GM18507 (cell line): ENCODE results near the gene NOXA1.

Source experiments
- DNase-seq: peaks from one replicate; pipeline ENCODE4 v3.0.0; 2011; ENCODE audit warnings: low read depth; ENCODE audit not compliant: insufficient read length; ENCODE audit errors: extremely low spot score
- FAIRE-seq: peaks from 2 replicates; lab custom pipeline; 2011; peaks lifted over from hg19 to GRCh38; lab: Jason Lieb, UNC

Gene NOXA1

DNA sequence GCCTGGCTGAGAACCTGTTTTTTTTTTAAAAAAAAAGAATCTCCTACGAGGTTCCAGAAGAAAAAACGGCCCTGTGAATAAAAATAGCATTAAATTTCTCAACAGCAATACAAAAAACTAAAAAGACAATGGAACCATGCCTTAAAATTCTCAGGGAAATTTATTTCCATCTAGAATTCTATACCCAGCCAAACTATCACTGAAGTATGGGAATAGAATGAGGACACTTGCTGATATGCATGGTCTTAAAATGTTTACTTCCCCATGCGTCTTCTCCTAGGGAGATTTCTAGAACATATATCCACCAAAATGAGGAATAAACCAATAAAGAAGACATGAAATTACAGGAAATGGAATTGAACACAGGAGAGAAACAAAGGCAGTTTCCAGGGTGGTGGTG is 52.5 kb downstream of the NOXA1 start:
- DNase-seq (no peak), FAIRE-seq (no peak)

DNA sequence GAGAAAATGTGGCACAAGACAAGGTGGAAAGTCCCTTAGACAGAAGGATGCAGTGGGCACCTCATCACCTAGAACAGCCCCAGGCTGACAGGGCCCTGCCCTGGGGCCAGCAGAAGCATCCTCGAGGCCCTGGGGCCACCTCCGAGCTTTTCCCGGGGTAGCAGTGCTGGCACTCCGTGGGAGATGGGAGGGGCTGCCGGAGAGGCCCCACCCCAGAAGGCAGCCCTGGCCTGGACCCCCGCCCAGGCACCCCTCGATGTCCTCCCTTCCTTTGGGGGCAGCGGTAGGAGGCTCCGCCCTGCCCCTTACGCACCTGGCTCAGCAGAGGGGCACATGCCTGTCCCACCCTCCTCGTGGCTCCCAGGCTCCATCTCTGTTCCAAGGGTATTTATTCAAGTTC is 53.7 kb downstream of the NOXA1 start:
- no peak for FAIRE-seq
- no peak for DNase-seq

DNA sequence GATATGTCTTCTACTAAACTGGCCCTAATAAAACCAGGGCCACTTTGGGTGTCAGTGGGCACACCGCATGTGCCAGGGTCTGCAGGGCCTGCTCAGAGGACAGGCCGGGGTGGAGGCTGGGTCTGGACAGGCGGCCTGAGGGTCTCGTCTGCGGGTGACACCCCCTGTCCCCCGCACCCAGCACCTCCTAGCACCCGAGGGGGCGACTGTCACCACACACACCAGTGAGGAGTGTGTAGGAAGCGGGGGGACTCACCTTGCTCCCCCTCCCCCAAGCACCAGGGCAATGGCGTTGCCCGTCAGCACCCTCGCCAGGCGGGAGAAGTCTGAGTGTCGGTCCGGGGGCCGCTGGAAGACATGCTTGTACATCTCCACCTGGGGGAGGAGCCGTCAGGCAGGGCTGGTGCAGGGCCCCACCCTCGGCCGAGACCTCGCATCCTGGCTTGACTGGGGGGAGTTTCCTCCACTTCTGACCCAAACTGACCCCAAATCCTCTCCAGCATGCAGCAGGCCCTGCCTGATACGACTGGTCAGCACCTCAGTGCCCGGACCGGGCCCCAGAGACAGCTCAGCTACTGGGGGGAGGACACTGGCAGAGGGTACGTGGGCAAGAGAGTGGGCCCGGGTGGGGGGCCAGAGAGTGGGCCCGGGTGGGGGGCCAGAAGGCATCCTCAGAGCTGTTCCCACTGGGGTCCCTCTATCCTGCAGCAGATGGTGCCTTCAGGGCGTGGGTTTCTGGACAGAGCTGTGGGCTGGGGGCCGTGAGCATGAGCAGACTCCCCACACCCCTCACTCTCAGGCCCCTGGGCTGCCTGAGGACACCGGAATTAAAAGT is 54.8 kb downstream of the NOXA1 start:
- FAIRE-seq = no peak

DNA sequence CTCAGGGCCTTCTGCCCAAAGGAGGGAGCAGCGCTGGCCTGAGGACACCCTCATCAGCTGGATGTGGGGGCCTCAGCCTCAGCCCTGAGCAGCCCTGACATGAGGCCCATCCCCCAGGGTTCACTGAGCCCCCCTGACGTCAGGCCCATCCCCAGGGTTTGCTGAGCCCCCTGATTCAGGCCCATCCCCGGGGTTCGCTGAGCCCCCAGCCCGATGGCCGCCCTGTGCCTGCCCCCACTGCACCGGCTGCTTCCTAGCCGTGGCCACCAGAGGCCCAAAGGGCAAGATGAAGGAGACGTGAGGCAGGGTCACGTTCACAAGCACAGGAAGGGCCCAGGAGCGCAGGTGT is 55.4 kb downstream of the NOXA1 start:
- FAIRE-seq (no peak), DNase-seq (no peak)

More for the DNA sequence above, 54.8 kb downstream of the NOXA1 start:
- no peak for DNase-seq

DNA sequence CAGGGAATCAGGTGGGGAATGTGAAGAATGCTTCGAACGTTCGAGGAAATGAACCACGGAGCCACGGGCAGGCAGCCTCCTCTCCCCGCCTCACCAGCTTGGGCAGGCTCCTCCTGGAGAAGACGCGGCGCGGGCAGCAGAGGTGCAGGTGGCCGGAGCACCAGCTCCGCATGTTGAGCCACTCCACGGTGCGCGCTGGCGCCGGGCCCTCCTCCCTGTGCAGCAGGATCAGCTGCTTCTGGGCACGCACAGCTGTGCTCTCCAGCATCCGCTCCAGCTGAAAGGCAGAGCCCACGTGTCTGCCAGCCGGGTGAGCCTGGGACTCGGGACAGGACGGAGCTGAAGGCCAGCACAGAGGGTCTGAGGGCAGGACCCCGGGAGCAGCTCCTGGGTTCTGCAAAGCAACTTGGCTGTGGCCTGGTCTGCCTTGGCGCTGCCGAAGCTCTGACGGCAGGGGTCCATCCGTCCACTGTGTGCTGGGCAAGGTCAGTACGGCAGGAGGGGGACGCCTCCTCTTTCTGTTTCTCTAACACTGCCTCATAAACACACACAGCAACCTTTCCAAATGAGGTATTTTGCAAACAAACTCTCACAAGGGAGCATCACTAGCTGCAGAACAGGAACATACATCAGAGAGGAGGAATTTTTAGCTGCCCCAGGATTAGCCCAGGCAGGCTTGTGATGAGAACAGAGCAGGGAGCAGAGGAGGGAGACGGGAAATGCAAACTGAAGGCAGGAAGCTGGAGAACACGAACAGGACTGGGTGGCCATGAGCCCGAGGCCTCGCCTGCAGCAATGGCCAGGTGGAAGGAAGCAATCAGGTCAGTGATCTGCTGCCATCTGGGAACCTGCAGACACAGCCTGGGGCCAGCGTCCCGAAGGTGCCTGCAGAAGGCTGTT is 56.0 kb downstream of the NOXA1 start:
- DNase-seq = no peak
- FAIRE-seq = no peak

DNA sequence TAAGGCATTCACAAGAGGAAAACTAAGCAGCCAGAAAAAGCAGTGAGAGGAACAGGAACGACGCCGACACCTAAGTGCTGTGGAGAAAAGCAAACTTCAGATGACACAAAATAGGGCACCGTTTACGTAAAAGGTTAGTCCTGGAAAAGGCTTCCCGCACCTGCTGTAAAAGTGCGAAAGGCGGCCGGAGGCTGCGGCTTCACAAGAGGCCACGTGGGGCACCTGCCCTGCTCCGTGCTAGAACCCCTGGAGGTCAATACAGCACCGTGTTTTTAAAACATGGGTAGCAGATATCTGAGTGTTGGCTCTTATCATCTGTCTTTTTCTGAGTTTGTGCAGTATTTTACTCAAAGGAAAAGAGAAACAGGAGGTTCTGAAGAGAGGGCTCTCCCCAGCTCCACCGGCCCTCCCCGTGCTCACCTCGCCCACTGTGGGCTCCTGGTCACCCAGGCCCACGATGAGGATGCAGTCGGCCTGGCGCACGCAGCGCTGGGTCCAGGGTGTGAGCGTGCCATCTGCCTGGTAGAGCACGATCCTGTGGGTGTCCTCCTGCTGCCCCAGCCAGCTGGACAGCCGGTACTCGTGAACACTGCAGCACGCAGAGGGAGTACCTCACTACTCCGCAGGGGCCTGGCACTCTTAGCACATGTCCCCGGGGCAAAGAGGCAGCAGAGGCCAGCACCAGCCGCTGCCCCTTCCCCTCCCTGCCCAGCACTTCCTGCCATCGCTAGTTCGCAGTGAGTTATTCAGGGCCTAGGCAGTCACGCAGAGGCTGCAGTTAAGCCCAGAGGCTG is 56.9 kb downstream of the NOXA1 start:
- DNase-seq = no peak
- no peak for FAIRE-seq

DNA sequence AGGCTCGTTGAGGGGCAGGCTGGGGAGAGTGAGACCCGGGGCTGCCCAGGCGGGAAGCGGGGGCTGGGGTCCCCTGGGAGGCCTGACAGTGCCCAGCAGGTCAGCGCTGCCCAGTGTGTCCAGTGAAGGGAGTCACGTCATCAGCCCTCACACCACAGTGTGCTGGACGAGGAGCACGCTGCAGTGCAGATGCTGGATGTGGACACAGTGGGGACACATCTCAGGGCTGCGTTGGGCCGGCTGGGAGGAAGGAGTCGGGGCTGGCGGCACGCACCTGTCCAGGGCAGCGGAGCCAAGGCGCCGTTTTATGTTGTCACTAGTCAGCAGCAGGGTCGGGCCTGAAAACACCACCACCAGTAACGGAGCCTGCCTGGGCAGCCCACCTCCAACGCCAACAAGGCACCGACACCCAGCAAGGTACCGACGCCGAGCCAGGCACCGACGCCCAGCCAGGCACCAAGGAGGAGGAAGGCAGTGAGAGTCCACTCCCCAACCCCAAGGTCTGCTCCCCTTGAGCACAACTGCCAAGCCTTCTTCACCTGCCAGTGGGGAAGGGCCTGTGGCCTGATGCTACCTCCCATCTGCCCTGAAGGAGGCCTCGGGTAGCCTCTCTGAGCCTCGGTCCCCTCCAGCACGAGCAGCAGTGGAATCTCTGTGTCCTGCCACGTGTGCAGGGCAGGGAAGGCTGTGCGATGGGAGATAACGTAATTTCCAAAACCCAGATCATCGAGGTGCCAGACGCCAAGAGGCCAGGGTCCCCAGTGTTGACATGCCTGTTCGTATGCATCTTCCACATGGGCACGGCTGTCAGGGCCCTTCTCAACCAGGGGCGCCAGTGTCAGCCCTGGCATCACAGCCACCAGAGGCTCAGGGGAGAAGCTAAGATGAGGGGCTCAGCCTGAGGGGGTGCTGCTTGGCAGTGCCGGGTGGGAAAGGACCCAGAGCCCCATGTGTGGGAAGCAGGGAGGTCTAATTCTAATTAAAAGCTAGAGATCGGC is 57.8 kb downstream of the NOXA1 start:
- FAIRE-seq = no peak
- no peak for DNase-seq

DNA sequence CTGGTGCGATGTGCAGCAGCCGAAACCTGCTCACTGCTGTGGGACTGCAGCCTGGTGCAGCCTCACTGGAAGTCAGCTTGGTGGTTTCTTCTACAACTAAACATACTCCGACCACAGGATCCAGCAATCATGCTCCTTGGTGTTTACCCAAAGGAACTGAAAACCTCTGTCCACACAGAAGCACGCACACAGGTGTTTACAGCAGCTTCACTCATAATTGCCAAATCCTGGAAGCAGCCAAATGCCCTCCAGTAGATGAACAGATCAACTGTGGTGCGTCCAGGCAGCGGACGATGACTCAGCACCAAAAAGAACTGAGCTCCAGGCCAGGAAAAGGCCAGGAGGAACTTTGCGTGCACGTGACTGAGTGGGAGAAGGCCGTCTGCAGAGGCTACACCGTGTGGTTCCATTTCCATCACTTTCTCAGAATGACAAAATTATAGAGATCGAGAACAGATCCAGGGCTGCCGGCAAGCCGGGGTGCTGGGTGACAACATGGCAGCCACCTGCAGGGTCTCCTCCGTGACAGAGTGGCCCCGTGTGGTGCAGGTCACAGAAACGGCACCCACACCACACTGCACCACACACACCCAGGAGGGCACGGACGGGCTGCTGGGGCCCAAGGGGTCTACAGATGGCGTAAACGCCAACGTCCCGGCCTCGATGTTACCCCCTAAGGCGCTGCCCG is 59.0 kb downstream of the NOXA1 start:
- FAIRE-seq = no peak
- no peak for DNase-seq
